ENCODE results near the gene KCNJ18.
"Not testable (repeated sequence)": the region's sequence is repeated elsewhere in the genome, so short reads cannot be mapped to it uniquely, and the experiment has no call there.

Gene KCNJ18

DNA sequence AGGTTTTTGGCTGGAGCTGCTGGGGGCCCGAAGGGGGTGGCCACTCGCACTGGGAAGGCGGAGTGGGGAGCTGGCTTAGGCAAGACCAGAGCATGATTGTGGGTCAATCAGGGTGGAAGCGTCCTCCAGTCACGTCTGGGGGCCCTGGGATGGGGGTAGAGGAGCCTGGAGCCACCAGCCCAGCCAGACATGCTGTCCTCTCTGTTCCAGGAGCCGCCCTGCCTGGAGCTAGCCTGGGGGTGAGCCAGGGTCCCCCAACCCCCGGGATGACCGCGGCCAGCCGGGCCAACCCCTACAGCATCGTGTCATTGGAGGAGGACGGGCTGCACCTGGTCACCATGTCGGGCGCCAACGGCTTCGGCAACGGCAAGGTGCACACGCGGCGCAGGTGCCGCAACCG is 10.2 kb downstream of the KCNJ18 start:
- DNase-seq (ENCODE audit: low read depth in 1 of 2, low spot score in 1 of 2), result not testable (repeated sequence)

DNA sequence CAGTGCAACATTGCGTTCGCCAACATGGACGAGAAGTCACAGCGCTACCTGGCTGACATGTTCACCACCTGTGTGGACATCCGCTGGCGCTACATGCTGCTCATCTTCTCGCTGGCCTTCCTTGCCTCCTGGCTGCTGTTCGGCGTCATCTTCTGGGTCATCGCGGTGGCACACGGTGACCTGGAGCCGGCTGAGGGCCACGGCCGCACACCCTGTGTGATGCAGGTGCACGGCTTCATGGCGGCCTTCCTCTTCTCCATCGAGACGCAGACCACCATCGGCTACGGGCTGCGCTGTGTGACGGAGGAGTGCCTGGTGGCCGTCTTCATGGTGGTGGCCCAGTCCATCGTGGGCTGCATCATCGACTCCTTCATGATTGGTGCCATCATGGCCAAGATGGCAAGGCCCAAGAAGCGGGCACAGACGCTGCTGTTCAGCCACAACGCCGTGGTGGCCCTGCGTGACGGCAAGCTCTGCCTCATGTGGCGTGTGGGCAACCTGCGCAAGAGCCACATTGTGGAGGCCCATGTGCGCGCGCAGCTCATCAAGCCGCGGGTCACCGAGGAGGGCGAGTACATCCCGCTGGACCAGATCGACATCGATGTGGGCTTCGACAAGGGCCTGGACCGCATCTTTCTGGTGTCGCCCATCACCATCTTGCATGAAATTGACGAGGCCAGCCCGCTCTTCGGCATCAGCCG is 10.8 kb downstream of the KCNJ18 start:
- DNase-seq (ENCODE audit: low read depth in 1 of 2, low spot score in 1 of 2), result not testable (repeated sequence)

DNA sequence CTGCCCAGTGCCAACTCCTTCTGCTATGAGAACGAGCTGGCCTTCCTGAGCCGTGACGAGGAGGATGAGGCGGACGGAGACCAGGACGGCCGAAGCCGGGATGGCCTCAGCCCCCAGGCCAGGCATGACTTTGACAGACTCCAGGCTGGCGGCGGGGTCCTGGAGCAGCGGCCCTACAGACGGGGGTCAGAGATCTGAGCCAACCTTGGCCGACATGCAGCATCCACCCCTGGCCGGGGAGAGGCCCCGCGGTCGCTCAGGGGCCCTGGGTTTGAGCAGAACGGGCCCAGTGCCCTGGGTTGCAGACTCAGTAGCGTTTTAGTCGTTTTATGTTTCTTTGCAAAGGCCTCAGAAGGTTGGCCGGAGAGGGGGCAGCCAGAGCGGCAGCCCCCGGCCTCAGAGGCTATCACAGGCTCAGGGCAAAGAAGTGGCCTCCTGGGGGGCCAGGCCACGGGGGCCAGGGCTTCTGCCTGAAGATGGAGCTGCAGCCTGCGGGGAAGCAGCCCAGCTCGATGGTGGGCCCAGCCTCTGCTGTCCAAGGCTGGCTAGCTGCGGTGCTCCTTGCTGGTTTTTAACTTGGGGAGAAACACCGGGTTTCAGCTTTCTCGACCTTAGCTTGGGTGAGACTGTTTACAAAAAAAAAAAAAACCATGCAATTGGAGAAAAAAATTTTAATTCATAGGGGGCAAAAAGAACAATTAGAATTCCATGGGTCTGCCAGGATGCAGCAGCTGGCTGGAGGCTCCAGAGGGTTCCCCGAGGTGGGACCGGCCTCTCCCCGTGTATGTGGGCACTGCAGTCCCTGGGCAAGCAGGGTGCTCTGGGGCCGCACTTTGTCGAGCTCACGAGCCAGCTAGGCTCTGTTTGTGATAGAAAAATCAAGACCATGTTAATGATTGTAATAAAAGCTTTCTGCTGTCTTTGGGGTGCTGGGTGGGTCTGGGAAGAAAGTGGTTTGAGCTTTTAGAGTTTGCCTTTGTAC is 11.9 kb downstream of the KCNJ18 start:
- not testable (repeated sequence) for DNase-seq (ENCODE audit: low read depth in 1 of 2, low spot score in 1 of 2)

DNA sequence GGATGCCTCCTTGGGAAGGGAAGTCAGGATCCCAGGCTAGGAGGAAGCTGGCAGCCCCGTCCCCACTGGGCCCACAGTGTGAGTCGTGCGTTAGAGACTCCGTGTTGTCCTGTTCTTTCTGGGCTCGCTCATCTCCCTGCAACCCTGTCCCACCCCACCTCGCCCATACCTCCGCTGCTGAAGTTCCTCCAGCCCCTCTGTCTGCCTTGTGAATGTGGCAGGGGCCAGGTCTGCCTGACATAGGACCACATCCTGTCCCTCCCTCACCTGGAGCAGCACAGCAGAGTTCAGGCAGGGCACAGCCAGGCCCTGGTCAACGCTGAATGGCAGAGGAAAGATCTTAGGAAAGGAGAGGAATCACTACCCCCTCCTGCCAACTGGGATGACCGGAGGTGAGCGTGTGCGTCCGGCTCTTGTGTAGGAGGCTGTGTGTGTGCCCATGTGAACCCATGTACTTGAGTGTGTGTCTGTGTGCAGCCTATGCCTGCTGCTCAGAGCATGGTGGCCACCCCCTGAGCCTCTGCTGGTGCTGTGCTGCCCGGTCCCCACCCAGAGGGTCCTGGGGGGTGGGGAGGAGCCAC is 12.8 kb downstream of the KCNJ18 start:
- no peak for DNase-seq (ENCODE audit: low read depth in 1 of 2, low spot score in 1 of 2)

DNA sequence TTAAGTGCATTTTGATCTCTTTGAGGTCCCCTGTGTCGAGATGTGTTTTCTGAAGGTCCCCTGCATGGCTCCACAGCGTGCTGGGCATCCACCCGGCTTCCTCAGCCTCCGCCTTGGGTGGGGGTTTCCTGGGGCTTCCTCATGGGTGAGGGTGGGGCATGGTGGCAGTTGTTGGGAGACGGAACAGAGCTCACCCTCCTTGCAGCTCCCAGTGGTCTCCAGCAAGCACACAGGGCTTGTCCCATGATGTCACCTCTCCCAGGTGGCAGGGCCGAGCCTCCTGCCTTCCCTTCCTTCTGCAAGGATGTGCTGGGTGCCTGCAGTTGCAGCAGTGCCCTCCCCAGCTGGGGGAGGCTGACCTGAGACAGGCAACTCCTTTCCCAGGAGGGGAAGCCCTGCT is 13.4 kb downstream of the KCNJ18 start:
- not testable (repeated sequence) for DNase-seq (ENCODE audit: low read depth in 1 of 2, low spot score in 1 of 2)

DNA sequence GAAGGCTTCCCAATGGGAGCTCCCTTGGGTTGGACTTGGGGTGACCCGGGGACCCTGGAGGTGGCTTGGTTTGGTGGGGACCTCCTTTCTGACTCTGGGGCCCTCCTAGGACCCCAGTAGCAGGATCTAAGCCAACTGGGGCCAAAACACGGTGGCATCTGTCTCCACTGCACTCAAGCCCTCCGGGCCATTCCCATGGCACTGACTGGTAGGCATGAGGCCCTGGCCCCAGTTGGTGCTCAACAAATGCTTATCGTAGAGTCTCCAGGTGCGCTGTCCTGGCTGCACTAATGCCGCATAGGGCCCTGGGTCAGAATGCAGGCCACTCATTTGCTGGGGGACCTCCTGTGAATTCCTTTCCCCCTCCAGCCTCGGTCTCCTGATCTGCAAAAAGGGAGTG is 14.2 kb downstream of the KCNJ18 start:
- DNase-seq (ENCODE audit: low read depth in 1 of 2, low spot score in 1 of 2), result not testable (repeated sequence)

DNA sequence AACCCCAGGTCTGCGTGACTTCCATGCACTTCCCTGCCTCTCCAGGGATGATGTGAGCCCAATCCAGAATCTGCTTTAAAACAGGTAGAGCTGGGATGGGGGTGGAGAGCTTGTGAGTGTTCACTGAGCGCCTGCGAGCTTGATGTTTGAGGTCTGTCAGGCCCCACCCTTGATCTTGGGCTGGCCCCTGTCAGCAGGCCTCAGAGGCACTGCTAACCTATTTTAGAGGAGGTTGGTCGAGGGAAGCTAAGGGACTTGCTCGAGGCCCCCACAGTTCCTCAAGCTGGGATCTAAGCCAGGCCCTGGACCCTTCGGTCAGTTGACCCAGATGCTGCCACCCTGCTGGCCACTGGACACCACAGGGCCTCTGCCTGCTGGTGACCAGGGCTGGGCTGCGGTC is 14.8 kb downstream of the KCNJ18 start:
- not testable (repeated sequence) for DNase-seq (ENCODE audit: low read depth in 1 of 2, low spot score in 1 of 2)

DNA sequence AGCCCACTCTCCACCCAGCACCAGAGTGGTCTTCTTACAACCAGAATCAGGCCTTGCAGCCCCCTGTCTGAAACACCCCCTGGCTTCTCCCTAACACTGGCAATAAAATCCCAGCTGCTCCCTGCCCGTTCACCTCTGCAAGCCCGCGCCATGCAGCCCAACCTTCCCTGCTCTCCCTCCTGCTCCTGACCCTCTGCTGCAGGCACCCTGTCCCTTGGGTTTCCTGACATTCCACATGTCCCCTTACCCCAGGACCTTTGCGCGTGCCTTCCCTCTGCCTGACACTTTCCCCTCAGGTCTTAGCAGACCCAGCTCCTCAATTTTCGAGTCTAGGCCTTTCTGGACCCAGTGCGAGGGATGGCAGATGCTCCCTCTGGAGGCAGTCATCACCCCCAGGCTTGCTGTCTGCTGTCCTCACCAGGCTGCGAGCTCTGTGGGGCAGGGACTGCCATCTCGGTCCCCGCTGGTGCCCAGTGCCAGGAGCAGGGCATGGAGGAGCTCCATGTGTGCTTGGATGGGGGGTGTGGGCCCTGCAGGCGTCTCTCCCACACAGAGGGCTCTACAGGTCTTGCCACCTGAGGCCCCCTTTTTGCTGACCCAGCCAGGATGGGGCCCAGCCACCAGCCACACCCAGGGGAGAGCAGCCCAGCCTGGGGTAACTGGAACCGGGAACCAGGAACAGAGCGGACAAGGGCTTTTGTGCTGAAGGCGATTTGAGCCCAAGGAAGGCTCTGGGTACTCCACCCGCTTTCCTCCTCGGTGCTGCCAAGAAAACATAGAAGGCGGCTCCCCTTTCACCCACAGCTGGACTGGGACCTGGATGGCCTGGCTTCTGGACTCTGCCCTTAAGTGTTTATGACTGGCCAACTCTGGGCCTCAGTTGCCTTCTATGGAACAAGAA is 15.6 kb downstream of the KCNJ18 start:
- DNase-seq (ENCODE audit: low read depth in 1 of 2, low spot score in 1 of 2), result not testable (repeated sequence)

DNA sequence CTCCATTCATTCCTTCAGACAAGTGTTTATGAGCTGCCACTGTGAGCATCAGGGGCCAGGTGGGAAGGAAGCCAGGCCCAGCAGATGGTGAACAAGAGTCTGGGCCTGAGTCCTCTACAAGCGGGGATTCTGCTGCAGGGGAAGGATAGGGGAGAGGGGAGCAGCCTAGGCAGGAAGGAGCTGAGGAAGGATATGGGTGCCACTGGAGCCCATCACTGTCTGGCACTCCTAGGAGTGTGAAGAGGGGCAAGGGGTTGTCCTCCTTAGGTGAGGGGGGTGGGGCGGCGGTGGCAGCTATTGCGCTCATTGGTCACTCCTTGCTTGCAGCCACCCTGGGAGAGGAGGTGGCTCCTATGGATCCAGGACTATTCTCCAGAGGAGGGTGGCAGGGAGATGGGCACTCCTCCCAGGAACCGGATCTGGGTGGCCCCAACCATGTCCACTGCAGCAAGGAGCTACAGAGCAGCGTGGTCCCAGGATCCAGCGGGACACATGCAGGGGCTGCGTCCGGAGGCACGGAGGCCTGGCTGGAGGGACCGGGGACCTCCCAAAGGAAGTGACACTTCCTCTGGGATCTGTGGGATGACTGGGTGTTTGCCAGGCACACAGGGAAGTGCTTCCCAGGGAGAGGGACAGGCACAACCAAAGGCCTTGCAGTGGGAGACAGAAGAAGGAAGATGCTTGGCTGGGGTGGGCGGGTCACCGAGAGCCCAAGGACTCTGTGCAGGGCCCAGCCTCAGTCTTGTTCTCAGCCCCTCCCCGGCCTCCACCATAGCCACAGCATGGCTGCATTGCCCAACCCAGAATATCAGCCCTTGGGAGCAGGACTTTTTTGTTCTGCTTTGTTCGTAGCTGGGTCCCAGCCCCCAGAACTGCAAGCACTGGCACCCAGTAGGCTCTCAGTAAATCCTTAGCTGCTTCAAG is 16.6 kb downstream of the KCNJ18 start:
- DNase-seq (ENCODE audit: low read depth in 1 of 2, low spot score in 1 of 2), result not testable (repeated sequence)

DNA sequence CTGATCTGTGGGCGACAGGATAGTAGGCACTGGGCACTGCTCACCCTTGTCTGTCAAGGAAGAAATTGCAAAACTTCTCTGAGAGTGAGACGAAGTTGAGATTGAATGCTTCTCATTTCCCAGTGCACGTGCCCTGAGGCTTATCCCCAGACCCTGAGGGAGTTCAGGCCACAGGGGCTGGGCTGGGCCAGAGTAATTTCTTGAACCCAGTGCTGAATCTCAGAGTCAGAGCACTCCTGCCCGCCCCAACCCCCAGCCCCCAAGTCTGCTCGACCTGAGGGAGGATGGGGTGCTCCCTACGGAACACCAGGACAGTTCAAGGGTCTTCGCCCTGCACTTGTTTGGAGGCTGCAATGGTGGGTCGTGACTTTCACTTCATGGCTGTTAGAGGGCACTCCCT is 17.7 kb downstream of the KCNJ18 start:
- not testable (repeated sequence) for DNase-seq (ENCODE audit: low read depth in 1 of 2, low spot score in 1 of 2)

DNA sequence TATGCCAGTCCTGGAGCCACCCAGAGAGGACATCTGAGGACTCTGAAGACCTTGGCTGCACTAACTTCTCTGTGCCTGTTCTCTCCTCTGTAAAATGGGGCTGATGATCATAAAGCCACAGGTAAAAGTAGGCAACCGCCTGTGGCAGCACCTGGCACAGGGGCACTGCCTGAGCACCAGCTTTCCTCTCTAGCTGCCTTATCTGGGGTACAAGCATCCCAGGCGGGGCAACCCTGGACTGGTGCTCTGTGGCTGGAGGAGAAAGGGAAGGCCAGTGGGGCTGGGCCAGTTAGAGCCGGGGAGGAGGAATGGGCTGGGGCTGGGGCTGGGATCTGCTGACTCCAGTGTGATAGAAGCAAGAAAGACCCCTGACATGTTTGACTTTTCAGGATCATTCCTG is 18.2 kb downstream of the KCNJ18 start:
- not testable (repeated sequence) for DNase-seq (ENCODE audit: low read depth in 1 of 2, low spot score in 1 of 2)

DNA sequence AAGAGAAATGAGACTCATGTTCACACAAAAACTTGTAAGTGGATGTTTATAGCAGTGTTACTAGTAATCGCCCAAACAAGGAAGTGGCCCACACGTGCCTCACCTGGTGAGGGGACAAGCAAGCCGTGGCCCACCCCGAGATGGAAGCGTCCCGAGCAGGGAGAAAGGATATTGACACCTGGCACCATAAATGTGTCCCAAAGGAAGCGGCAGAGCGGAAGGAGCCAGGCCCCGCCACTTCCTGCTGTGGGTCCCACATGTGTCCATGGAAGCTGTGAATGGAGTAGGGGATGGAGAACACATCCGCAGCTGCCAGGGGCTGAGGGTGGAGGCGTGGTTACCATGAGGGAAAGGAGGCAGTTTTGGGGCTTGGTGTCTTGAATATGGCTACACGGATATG is 18.9 kb downstream of the KCNJ18 start:
- DNase-seq (ENCODE audit: low read depth in 1 of 2, low spot score in 1 of 2), result no peak

DNA sequence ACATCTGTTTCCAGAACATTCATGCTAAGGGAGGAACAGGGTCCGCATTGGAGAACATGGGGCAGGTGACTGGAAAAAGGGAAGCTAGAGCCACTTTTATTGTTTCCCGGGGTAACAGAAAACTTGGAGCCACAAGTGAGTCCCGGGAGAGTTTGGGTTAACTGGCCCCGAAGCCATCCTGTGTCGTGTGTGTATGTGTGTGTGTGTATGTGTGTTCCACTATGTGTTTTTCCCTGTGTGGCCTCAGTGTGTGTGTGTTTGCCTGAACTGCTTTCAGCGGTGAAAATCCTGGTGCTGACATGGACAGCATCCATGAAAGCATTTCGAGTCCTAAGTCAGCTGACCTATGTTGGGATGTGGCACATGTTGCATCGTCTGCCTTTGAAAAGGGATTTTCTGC is 20.7 kb downstream of the KCNJ18 start:
- DNase-seq (ENCODE audit: low read depth in 1 of 2, low spot score in 1 of 2), result not testable (repeated sequence)

DNA sequence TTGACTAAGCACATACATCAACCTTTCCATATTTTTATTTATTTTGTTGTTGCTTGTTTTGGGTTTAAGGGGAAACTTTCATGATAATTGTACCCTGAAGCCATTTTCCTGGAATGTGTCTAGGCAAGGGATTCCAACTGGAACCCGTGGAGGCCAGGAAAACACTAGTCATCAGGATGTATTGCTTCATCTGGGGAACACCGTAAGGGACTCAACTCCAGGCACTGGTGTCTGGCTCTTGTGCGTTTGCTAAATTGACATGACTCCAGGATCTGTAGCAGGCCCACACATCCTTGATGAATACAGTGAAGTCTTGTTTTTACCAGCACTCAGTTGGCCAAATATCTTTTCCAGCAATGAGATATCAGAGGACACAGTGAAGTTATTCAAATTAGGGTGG is 21.3 kb downstream of the KCNJ18 start:
- DNase-seq (ENCODE audit: low read depth in 1 of 2, low spot score in 1 of 2), result not testable (repeated sequence)

DNA sequence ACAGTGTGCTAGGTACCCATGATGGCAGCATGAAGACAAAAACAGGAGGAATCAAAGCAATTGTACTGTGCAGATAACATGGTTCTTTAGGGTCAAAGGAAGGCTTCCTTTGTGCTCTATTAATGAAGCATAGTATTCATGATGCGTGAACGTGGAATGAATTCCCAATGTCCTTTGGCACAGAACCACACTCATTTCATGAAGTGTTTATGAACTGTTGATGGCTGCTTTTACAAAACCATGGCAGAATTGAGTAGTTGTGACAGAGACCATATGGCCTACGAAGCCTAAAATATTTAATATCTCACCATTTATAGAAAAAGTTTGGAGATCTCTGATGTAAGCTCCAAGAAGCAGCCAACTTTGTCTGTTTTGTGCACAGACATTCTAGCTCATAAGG is 22.4 kb downstream of the KCNJ18 start:
- not testable (repeated sequence) for DNase-seq (ENCODE audit: low read depth in 1 of 2, low spot score in 1 of 2)

DNA sequence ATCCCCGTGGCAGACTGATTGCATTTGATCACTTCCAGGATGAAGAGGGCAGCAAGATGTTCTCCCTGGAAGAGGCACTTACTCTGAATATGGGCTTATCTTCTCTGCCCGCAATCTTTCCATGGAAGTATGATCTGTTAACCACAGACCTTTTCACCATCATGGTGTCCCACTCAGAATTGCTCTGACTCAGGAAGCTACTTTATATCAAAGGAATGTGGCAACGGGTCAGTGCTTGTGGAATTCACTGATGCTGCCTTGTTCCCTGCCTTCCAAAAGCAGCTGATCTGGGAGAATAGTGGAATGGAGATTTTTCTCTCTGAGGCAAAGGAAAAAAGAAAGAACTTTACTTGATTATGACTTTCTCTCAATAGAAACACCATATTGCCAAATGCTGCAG is 23.6 kb downstream of the KCNJ18 start:
- DNase-seq (ENCODE audit: low read depth in 1 of 2, low spot score in 1 of 2), result not testable (repeated sequence)

DNA sequence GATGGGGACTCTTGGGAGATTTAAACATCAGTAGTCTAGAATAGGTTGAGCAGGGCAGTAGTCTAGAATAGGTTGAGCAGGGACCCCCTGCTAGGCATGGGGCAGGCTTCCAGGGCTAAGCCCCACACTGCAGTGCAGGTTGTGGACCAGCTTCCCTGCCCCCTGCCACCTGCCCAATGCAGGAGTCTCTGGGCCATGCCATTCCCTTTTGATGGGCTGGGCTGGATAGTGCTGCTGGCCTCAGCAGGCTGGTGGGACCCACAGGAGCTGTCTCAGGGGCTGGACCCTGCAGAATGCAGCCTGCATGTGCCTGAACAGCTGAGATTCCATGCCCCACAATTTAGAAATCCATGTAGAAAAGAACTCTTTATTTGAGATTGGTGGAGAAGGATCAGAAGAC is 26.6 kb downstream of the KCNJ18 start:
- not testable (repeated sequence) for DNase-seq (ENCODE audit: low read depth in 1 of 2, low spot score in 1 of 2)

DNA sequence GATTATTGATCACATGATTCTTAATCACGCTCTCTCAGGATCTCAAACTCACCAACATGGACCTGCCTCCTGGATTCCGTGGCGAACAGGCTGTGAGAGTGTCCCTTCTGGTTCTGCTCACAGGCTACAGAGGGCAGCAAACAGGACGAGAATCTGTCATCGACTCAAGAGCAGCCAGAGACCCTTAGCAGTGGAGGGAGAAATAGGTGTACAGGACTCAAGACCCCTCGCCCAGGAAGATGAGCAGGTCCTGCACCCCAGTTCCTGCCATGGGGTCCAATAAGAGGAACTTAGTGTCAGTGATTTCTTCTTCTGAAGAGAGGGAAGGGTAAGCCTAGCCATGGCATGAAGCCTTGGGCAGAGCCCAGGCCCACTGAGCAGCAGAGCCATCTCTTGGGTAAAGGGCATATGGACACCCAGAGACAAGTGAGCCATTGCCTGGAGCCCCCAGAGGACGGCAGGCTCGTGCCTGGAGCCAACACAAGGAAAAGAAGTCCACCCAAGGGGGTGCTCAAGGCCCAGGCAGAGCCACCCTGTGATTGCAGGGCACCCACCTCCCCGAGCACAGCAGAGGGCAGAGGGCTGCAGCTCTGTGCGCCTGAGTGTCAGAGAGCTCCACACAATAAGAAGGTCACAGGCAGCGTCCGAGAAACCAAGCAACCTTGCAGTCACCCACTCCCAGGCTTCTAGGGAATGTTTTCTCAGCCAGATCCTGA is 27.3 kb downstream of the KCNJ18 start:
- not testable (repeated sequence) for DNase-seq (ENCODE audit: low read depth in 1 of 2, low spot score in 1 of 2)

DNA sequence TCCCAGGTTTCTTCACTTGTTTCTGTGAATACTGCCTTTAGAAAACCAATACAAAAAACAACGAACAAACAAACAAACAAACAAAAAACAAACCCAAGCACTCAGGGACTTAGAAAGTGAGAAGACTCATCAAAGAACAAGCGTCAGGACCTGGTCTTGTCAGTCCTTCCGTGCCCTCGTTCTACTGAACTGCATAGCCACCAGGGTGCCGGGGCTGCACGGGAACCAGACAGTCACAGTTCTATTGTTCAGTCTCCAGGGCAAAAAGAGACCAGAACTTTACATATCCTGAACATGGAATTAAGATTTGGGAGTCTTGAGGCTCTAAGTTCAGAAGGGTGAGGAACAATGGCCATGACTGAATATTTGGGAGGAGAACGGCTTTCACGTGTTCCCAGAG is 28.2 kb downstream of the KCNJ18 start:
- DNase-seq (ENCODE audit: low read depth in 1 of 2, low spot score in 1 of 2), result not testable (repeated sequence)

Measured in activated CD4-positive, alpha-beta T cell treated with anti-CD3 and anti-CD28 coated beads, Interleukin-2, amount 50 U/mL, for 24 hours (primary cell).